GM18517 (cell line): Measurements from ENCODE around the gene VPS8.

Experiments
- ATAC-seq: cut with Tn5 transposase; IDR thresholded peaks from one replicate; pipeline ENCODE4 v1.9.1; 2021; ENCODE audit warnings: mild to moderate bottlenecking, moderate library complexity; ENCODE audit not compliant: unreplicated experiment

VPS8 gene

DNA sequence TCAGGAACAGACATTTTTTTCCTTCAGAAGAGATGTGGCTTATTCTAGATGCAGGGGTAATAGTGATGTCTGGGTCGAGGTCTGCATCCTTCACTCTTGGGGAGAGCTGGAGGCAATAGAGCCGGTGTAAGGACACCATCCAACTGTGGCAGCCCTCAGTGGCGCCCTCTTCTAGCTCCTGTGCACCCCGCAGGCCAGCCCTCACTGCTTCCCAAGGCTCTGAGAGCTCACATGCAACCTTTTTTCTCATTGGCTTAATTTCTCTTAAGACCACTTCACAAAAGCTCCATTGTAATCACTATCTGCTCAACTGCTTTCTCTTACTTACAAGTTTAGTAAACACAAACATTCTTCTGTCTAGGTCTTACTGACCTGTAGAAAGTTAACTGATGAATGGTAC, 3.9 kb upstream of the VPS8 start:
- ATAC-seq: no peak

DNA sequence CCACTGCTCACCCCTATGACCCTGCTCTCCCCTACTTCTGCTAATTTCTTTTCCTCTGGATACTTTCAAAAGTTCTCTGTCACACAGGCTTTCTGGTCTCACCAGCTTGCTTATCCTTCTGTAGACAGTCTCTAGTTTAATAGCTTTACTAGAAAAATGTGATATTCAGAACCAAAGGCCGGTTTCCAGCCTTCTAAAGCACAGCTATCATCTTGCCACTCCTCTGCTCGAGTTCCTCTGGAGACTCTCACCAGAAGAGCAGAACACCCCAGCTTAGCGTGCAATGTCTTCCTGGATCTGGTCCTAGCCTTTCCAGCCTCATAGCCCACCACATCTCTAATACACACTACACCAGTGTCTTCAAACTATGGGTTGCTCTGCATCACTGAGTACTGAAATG, 1.8 kb upstream of the VPS8 start:
- ATAC-seq: no peak

GRCh38 chr3:184811034-184811433, 932 bp upstream of the VPS8 start:
- ATAC-seq: no peak

DNA sequence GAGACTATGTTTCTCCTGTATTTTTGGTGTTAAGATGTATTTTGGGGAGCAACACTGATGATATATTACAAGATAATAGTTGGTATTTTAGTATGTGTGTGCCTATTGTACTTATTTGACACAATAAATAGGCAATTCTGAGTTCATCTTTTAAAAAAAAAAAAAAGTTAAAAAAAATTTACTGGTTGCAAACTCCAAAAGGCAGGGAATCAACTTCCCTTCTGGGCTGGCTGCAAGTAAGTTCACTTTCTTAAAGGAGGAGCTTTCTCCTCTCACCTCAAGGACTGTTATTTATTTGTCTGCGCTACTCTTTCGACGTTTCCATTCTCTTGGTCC, 335 bp upstream of the VPS8 start:
- no peak for ATAC-seq

DNA sequence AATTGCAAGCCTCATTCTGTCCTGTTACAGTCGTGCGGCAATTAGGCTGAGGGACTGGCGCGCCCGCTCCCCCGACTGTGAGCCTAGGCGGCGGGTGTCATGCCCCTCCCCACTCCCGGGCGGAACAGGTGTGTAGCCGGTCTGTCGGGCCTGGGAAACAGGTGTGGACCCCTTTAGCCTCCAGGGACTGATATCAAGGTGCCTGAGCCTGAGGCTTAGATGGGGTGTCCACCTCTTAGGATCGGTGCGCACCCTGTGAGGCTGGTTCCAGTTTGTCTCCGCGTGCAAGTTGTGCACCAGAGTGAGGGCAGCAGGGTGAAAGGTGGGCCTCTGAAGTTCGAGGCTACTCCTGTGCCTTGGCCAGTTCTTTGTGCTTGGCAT, 686 bp downstream of the VPS8 start:
- peak; percentile 19 for ATAC-seq

DNA sequence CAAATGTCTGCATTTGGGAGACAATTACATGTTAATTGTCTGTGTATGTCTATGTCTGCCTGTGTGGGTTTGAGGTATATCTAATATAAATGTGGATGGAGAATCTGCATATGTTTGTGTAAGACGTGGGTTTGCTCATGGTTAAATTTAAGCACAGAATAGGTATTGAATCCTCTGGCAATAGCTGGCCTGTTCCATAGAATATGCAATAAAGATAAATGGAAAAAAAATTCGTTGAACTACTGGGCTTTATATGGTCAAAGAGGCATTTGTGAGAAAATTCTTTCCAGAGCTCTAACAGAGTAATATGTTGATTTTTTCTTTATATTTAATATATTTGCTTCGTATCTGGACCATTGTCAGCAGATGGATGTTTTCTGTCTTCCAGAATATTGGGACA, 1.4 kb downstream of the VPS8 start:
- ATAC-seq: no peak

GRCh38 chr3:184814214-184814613, 2.2 kb downstream of the VPS8 start:
- ATAC-seq: no peak

- ATAC-seq: no peak
These were observed 3.3 kb downstream of the VPS8 start for GRCh38 chr3:184815046-184815930.

DNA sequence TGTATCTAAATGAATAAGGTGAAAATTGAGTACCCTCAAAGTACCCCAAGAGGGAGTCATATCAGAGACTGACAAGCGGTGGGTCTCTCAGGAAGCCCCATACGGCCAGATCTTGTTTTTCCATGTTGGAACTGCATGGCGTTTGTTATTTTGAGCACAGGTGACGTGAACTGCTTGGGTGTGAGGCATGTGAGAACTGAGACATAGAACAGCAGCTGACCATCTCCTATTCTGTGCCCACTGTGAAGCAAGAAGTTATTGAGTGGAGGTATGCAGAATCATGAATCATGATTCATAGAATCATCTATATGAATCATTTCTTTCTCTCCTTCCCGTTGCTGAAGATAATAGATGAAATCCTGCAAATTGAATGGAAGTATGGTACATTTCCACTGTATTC, 4.6 kb downstream of the VPS8 start:
- ATAC-seq: no peak

GRCh38 chr3:184820525-184820924, 8.6 kb downstream of the VPS8 start:
- ATAC-seq: no peak

DNA sequence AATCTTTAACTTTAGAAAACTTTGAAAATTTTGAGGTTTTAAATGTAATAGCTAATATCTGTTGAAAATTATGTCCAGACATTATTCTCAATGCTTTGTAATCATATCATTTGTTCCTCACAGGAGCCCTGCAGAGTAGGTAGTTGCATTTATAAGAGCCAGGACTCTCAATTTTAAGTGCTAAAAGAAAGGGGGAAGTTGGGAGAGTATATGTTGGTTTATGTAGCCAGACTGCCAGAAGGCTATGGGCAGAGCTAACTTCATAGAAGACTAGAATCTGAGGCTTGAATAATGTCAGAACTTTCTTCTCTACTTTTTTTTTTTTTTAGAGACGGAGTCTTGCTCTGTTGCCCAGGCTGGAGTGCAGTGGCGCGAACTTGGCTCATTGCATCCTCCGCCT, 9.1 kb downstream of the VPS8 start:
- ATAC-seq: no peak

- ATAC-seq: no peak
These were observed 10.1 kb downstream of the VPS8 start for GRCh38 chr3:184822081-184822480.

DNA sequence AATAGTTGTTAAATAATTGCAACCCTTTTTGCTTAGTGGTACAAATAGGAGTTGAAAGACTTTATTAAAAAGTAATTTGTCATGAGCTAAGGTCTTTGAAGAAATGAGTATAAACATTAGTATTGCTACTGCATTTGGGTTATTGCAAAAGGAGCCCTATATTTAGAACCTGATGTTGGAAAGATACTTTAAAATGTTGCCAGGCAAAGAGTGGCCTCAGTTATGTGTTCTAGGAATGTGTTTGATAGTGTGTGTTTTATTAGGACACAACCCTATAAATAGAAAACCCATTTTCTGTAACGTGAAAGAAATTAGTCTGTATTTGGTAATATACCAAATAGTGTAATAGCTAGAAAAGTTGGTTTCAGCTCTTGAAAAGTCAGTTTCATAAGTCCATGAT, 10.7 kb downstream of the VPS8 start:
- no peak for ATAC-seq

DNA sequence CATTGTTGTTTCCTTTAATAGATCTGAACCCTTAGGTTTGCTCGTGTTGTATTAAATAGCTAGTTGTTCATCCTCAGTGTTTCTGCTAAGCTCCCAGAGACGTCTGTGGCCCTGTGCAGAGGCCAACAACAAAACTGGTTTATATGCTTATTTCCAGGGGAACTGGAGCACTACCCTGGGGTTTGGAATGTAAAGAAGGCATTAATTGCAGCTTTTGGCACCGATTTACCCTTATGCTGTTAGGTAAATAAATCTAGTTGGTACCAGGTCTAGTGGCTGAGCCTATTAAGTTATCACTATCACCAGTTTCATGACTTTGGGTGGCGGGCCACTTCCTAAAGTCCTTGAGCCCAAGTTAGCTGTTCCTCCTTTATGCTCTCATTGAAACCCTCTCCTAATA, 12.0 kb downstream of the VPS8 start:
- no peak for ATAC-seq

- ATAC-seq: no peak
These were observed 13.3 kb downstream of the VPS8 start for GRCh38 chr3:184825121-184825820.

DNA sequence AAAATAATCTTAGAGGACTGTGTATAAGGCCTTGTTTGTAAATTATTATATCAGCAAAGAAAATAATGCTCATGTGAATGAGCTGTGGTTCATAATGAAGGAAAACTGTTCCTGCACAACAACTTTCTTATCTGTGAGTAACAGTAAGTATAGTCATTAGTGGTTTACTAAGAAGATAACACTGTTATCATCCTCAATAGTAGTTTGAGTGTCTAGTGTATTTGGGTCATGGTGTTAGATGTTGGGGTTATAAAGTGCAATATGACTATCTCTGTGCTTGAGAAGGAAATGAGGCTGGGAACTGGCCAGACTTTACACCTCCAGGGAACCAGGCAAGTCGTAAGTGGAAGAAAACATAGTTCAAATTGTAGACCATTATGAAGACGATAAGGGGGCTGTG, 15.6 kb downstream of the VPS8 start:
- no peak for ATAC-seq

DNA sequence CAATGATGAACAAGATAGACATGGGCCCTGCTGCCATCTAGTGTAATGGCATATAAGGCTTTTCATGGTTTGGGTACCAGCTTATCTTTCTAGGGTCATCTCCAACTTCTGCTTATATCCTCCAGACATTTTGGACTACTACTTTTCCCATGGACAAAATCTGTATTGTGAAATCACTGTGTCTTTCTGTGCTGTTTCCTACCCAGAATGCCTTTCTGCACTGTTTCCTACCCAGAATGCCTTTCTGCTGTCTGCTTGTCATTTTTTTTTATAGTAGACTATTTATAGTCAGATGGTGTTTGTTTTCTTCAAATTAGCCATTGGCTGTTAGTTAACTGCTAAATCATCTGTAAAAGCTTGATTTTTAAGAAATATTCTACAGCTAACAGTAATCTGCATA, 20.1 kb downstream of the VPS8 start:
- ATAC-seq: no peak

DNA sequence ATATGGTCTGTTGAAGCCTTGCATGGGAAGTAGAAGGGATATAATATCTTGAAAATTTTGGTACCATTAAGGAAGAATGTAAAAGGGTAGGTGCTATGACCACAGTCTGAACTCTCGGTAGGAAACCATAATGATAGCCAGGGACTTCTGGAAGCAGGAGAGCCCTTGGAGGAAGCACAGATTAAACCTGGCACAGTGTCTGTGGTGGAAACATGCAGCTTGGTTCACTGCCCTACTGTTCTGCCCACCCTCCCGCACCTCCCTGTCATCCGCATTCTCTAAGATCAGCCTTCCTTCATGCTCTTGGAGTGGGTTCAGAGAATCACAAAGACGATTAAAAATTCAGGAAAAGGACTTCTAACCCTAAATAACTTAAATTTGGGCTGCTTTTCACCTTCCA, 20.9 kb downstream of the VPS8 start:
- no peak for ATAC-seq

DNA sequence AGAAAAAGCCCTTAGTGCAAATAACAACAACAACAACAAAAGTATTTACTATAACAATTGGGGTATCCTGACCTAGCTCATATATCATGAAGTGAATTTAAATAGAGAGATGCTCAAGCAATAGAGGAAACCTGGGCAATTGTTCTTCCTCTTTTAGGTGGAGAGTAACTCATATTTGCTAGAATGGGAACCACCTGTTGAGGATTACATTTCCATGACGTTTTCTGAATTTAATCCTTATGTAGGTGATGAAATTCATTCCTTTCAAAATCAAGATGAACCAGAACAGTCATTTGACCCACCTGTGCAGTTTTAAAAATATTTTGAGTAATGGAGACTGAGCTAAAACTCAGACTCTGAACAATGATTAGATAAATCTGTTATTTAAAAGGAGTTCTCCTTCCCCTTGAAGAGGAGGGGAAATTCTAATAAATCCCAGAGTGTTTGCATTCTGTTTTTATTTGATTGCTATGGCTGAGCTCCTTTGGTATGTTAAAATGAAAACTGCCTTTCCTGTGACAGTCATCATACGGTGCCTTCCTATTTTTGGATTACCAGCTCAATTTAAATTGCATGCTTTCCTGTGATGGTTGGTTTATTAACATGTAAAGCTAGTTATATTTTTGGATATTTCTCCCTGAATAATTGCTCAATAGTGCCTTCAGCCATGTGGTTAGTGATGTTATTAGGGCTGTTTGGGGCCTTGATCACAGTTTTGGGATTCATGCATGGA, 24.3 kb downstream of the VPS8 start:
- ATAC-seq: no peak

- ATAC-seq: no peak
These were observed 30.5 kb downstream of the VPS8 start for GRCh38 chr3:184842433-184842832.

DNA sequence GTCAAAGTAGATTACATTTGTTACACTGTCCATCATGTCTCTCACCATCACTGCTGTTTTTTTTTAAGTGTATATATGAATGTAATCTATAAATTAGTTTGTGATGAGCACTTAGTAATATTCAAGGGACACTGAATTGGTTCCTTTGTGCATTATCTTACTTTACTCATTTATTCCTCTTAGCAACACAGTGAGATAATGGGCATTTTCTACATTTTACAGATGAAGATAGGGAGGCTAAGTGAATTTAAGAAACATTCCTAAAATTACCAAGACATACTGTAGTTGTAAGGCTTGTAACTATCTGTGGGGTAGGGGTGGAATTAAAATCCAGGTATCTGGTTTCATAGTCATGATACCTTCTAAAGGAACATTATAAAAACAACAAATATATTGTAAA, 33.9 kb downstream of the VPS8 start:
- ATAC-seq: no peak

DNA sequence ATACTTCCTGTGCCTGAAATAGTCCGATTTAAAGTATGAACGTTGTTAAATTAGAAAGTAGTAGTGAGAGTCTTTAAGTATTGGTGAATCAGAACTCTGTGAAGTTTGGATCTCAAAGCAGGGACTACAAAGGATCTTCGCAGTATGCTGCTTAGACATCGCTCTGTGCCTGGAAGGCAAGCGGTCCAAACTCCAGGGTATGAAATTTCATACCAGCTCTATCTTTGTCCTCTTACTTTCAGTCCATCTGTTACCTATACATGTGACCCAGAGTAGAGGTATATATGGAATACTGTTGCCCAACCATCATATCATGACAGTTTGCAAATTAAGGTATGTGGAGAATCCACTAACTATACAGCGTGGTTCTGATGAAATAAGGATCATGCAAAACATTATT, 34.5 kb downstream of the VPS8 start:
- ATAC-seq: no peak
